Transverse colon (tissue), 3 donors: Measurements from ENCODE around the gene HSP90AA1.

Experiments
- EP300 ChIP-seq: sonication (generic); formaldehyde crosslinking; IDR thresholded peaks from one replicate; pipeline ENCODE4 v1.6.1; 2017; ENCODE audit warnings: antibody characterized with exemption, low read depth
- POLR2A ChIP-seq: fragments of 450-650 bp; IDR thresholded peaks from one replicate; pipeline ENCODE4 v1.6.1; 2016; ENCODE audit warnings: antibody characterized with exemption, mild to moderate bottlenecking, moderate library complexity
- POLR2AphosphoS5 ChIP-seq, 3 donors: sonication (generic); formaldehyde crosslinking; IDR thresholded peaks; one replicate each; pipeline ENCODE4 v1.6.1; 2016; ENCODE audit warnings: antibody characterized with exemption in 3 of 3

GRCh38 chr14:102040153-102040552, 46.7 kb downstream of the HSP90AA1 start:
- TF ChIP-seq POLR2A (no peak), EP300 (no peak), POLR2AphosphoS5 (IDR thresholded peaks at IDR 0.05) (no peak)
